HG02981 (cell line): ENCODE data around the gene EIF2AK2.

Source experiments
- ATAC-seq: cut with Tn5 transposase; IDR thresholded peaks from one replicate; pipeline ENCODE4 v1.9.1; 2021; ENCODE audit warnings: mild to moderate bottlenecking, moderate library complexity; ENCODE audit not compliant: unreplicated experiment

The EIF2AK2 gene

GRCh38 chr2:37104178-37104577 lies 52.6 kb downstream of the EIF2AK2 start:
- ATAC-seq, result no peak

- ATAC-seq, result no peak
Observed at GRCh38 chr2:37102588-37102987, 54.2 kb downstream of the EIF2AK2 start.

GRCh38 chr2:37100054-37100453 lies 56.7 kb downstream of the EIF2AK2 start:
- ATAC-seq, result no peak

GRCh38 chr2:37098416-37099118 lies 58.2 kb downstream of the EIF2AK2 start:
- ATAC-seq, result no peak

- no peak for ATAC-seq
Observed at GRCh38 chr2:37096568-37096967, 60.2 kb downstream of the EIF2AK2 start.

GRCh38 chr2:37091873-37092272 lies 64.9 kb downstream of the EIF2AK2 start:
- ATAC-seq, result peak; percentile 38

GRCh38 chr2:37090019-37090477 lies 66.7 kb downstream of the EIF2AK2 start:
- peak; percentile 91 for ATAC-seq

GRCh38 chr2:37085731-37086147 lies 71.0 kb downstream of the EIF2AK2 start:
- no peak for ATAC-seq

GRCh38 chr2:37084797-37085196 lies 72.0 kb downstream of the EIF2AK2 start:
- ATAC-seq, result no peak

- peak; percentile 84 for ATAC-seq
Observed at GRCh38 chr2:37083873-37084794, 72.6 kb downstream of the EIF2AK2 start, which contains the start of the genes GPATCH11 and HEATR5B. Gene GPATCH11 (plus strand): TSS chr2:37084518. CDS start chr2:37088382, 3,864 bp downstream. Gene HEATR5B (minus strand): TSS chr2:37084372. CDS start chr2:37083414, 958 bp downstream.

GRCh38 chr2:37080689-37081088 lies 76.1 kb downstream of the EIF2AK2 start:
- no peak for ATAC-seq

- no peak for ATAC-seq
Observed at GRCh38 chr2:37080266-37080665, 76.5 kb downstream of the EIF2AK2 start.

GRCh38 chr2:37070931-37071330 lies 85.8 kb downstream of the EIF2AK2 start:
- ATAC-seq, result no peak

- no peak for ATAC-seq
Observed at GRCh38 chr2:37068686-37069085, 88.1 kb downstream of the EIF2AK2 start.

- no peak for ATAC-seq
Observed at GRCh38 chr2:37061776-37062175, 95.0 kb downstream of the EIF2AK2 start.

- ATAC-seq, result no peak
Observed at GRCh38 chr2:37061013-37061711, 95.6 kb downstream of the EIF2AK2 start.

- no peak for ATAC-seq
Observed at GRCh38 chr2:37060446-37060845, 96.3 kb downstream of the EIF2AK2 start.

GRCh38 chr2:37059841-37060240 lies 96.9 kb downstream of the EIF2AK2 start:
- no peak for ATAC-seq

GRCh38 chr2:37052600-37053332 lies 104.0 kb downstream of the EIF2AK2 start:
- no peak for ATAC-seq
